SU-DHL-6 (cell line): ENCODE results near the gene TBC1D20.
"Not testable (repeated sequence)": the region's sequence is repeated elsewhere in the genome, so short reads cannot be mapped to it uniquely, and the experiment has no call there.

Experiments used
- H2AFZ ChIP-seq: fragments of 200-600 bp; sonication (generic); 2 replicates; pipeline ENCODE4 v1.6.1; 2014; ENCODE audit warnings: low read depth, mild to moderate bottlenecking, moderate library complexity, mixed read lengths, antibody characterized with exemption, low read length; ENCODE audit not compliant: severe bottlenecking
- H3F3A ChIP-seq: fragments of 200-600 bp; shearing (Covaris generic); 2 replicates; pipeline ENCODE4 v1.6.0; 2016; ENCODE audit warnings: antibody characterized with exemption, mild to moderate bottlenecking; ENCODE audit not compliant: insufficient read depth
- H3K27ac ChIP-seq: fragments of 200-600 bp; sonication (generic); 2 replicates; pipeline ENCODE4 v1.5.1; 2016; ENCODE audit warnings: low read depth, mild to moderate bottlenecking, low read length, moderate library complexity, mixed read lengths
- H3K27me3 ChIP-seq: fragments of 200-600 bp; sonication (generic), shearing (Covaris generic); 2 replicates; pipeline ENCODE4 v1.6.0; 2014; ENCODE audit warnings: mild to moderate bottlenecking, low read length
- H3K36me3 ChIP-seq: fragments of 200-600 bp; sonication (generic); 2 replicates; pipeline ENCODE4 v1.6.1; 2014; ENCODE audit warnings: mild to moderate bottlenecking, low read length, mixed read lengths
- H3K4me2 ChIP-seq: fragments of 300-600, 200-600 bp; shearing (Covaris generic), sonication (generic); 2 replicates; pipeline ENCODE4 v1.6.0; 2014; ENCODE audit warnings: low read length, low read depth, mild to moderate bottlenecking; ENCODE audit not compliant: poor library complexity, severe bottlenecking
- H3K4me3 ChIP-seq: fragments of 200-600 bp; sonication (generic); 2 replicates; pipeline ENCODE4 v1.5.1; 2014; ENCODE audit warnings: antibody characterized with exemption, low read length, mild to moderate bottlenecking, mixed read lengths; ENCODE audit not compliant: insufficient read depth, poor library complexity, severe bottlenecking
- H3K79me2 ChIP-seq: fragments of 200-600 bp; sonication (generic); 2 replicates; pipeline ENCODE4 v1.6.1; 2014; ENCODE audit warnings: mild to moderate bottlenecking, low read length, moderate library complexity; ENCODE audit not compliant: insufficient read depth
- H3K9ac ChIP-seq: fragments of 200-600 bp; sonication (generic); 2 replicates; pipeline ENCODE4 v1.7.0; 2014; ENCODE audit warnings: mild to moderate bottlenecking, low read length
- H3K9me2 ChIP-seq: fragments of 200-600 bp; sonication (generic); replicated peaks from 2 replicates; pipeline ENCODE4 v1.6.1; 2014; ENCODE audit warnings: low read length; ENCODE audit not compliant: insufficient read depth
- H3K9me3 ChIP-seq: fragments of 200-600 bp; sonication (generic); 2 replicates; pipeline ENCODE4 v1.6.1; 2014; ENCODE audit warnings: low read length, mixed read lengths; ENCODE audit not compliant: insufficient read depth
- H4K20me1 ChIP-seq: fragments of 200-600 bp; sonication (generic); 2 replicates; pipeline ENCODE4 v1.6.1; 2014; ENCODE audit warnings: low read depth, mild to moderate bottlenecking, antibody characterized with exemption, low read length, moderate library complexity, mixed read lengths
- EZH2phosphoT487 ChIP-seq: fragments of 200-600 bp; sonication (generic), shearing (Covaris generic); conservative IDR thresholded peaks from 2 replicates; pipeline ENCODE4 v1.6.1; 2018; ENCODE audit warnings: mild to moderate bottlenecking, antibody characterized with exemption, low read length, moderate library complexity, mixed read lengths
- TF ChIP-seq, protein P1 (sequence below): fragments of 200-600 bp; sonication (generic); IDR thresholded peaks from one replicate; pipeline ENCODE4 v1.5.1; 2017; ENCODE audit warnings: antibody characterized with exemption, mild to moderate bottlenecking, low read length, moderate library complexity; ENCODE audit not compliant: insufficient read depth, poor library complexity, severe bottlenecking

Gene TBC1D20

DNA sequence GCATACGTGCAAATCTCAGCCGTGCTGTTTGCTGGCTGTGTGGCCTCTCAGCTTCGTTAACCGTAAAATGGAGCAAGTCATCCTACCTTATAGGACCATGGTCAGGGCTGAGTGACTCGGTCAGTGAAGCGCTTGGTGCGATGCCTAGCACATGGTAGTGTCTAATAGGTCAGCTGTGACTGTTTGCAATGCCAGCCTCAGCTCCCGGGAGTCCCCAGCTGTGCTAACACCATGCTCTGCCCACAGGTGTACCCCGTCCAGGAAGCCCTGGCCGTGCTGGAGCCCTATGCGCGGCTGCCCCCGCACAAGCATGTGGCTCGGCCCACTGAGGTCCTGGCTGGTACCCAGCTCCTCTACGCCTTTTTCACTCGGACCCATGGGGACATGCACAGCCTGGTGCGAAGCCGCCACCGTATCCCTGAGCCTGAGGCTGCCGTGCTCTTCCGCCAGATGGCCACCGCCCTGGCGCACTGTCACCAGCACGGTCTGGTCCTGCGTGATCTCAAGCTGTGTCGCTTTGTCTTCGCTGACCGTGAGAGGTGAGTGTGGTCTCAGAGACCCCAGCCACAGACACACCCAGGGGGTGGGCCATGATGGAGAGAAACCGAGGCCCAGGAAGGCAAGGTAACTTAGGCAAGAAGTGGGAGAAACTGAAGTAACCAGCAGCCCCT is 71.2 kb downstream of the TBC1D20 start:
- Histone ChIP-seq H3K79me2 (no peaks in the 10 kb centered on the region), H3K36me3 (no peaks in the 10 kb centered on the region), H3K9me2 (no peaks in the 10 kb centered on the region), H3K4me2 (no peak overlapping the region), H3K27me3 (no peaks in the 10 kb centered on the region), H3K9me3 (no peaks in the 10 kb centered on the region), H3F3A (no peaks in the 10 kb centered on the region), H3K27ac (no peak overlapping the region), H4K20me1 (no peaks in the 10 kb centered on the region), H3K4me3 (no peak overlapping the region), H2AFZ (no peak overlapping the region), H3K9ac (no peak overlapping the region)
- TF ChIP-seq EZH2phosphoT487: no peak

DNA sequence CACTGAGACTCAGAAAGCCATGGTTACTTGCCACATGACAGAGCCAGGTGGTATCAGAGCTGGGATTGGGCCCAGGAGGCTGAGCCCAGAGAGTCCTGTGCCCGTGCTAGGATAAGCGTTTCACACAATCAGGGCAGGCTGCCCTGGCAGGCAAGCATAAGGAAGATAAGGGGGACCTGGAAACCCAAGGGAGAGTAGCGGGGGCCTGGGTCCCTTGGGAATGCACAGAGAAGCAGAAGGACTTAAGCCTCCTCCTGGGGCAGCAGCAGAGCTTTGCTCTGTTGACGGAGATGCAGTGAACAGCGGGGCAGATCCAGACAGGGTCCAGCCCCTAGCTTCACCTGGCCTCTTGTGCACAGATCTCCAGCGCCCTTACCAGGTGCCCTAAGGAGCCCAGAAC is 73.1 kb downstream of the TBC1D20 start:
- no peak overlapping the region for H3K9ac ChIP-seq
- H3K9me3 ChIP-seq: no peaks in the 10 kb centered on the region
- H3F3A ChIP-seq: no peaks in the 10 kb centered on the region
- H3K4me2 ChIP-seq: no peak overlapping the region
- TF ChIP-seq EZH2phosphoT487: no peak
- TF ChIP-seq, protein P1, sequence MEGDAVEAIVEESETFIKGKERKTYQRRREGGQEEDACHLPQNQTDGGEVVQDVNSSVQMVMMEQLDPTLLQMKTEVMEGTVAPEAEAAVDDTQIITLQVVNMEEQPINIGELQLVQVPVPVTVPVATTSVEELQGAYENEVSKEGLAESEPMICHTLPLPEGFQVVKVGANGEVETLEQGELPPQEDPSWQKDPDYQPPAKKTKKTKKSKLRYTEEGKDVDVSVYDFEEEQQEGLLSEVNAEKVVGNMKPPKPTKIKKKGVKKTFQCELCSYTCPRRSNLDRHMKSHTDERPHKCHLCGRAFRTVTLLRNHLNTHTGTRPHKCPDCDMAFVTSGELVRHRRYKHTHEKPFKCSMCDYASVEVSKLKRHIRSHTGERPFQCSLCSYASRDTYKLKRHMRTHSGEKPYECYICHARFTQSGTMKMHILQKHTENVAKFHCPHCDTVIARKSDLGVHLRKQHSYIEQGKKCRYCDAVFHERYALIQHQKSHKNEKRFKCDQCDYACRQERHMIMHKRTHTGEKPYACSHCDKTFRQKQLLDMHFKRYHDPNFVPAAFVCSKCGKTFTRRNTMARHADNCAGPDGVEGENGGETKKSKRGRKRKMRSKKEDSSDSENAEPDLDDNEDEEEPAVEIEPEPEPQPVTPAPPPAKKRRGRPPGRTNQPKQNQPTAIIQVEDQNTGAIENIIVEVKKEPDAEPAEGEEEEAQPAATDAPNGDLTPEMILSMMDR: no peak
- no peaks in the 10 kb centered on the region for H3K36me3 ChIP-seq
- H2AFZ ChIP-seq: no peak overlapping the region
- H4K20me1 ChIP-seq: no peaks in the 10 kb centered on the region
- H3K27me3 ChIP-seq: no peaks in the 10 kb centered on the region
- no peak overlapping the region for H3K4me3 ChIP-seq
- H3K9me2 ChIP-seq: no peaks in the 10 kb centered on the region
- H3K27ac ChIP-seq: no peak overlapping the region
- no peaks in the 10 kb centered on the region for H3K79me2 ChIP-seq

DNA sequence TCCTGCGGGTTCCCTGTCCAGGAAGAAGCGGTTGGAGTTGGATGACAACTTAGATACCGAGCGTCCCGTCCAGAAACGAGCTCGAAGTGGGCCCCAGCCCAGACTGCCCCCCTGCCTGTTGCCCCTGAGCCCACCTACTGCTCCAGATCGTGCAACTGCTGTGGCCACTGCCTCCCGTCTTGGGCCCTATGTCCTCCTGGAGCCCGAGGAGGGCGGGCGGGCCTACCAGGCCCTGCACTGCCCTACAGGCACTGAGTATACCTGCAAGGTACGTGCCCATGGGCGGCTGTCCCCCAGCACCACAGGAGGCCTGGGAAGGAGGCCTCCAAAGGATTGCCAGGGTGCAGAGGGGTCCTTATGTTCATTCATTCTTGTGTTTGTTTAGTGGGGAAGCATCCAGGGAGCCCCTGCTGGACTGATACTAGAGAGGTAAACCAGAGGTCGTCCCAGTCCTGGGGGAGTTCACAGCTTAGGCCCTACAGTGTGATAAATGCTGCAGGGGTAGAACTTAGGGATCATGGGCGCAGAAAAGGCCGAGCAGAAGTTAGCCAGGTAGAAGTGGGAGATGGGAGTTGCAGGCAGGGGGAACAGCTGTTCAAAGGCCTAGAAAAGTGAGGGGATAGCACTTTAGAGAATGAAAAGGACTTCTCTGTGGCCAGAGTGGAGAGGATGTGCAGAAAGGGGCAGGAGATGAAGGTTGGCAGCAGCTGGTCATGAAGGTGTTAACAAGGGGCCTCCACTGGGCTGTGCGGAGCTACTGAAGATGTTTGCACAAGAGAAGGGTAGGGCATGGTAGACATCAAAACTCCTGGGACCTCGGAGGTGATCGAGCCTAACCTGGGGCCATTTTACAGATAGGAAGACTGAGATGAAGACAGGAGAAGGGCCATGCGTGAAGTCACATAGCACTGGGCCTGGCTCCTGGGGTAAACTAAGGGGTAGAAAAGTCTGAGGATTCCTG is 74.0 kb downstream of the TBC1D20 start:
- Histone ChIP-seq H3K27me3 (no peaks in the 10 kb centered on the region), H4K20me1 (no peaks in the 10 kb centered on the region), H2AFZ (no peak overlapping the region), H3K9me3 (no peaks in the 10 kb centered on the region), H3K9ac (no peak overlapping the region), H3K4me2 (no peak overlapping the region), H3K36me3 (no peaks in the 10 kb centered on the region), H3F3A (no peaks in the 10 kb centered on the region), H3K4me3 (no peak overlapping the region), H3K27ac (no peak overlapping the region), H3K9me2 (no peaks in the 10 kb centered on the region), H3K79me2 (no peaks in the 10 kb centered on the region)
- no peak for TF ChIP-seq EZH2phosphoT487
- TF ChIP-seq, protein P1: no peak

DNA sequence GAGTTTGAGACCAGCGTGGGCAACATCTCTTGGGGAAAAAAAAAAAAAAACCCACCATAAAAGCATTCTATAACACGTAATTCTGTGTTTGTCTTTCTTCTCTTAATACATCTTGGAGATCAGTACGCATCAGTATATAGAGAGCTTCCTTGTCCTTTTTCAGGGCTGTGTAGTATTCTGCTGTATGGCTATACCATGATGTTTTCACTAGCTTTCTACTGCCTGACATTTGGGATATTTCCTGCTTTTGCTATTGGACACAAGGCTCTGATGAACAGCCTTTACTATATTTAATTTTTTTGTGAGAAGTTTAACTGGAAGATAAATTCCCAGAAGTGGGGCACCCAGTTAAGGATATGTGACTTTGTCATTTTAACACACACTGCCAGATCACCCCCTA is 74.8 kb downstream of the TBC1D20 start:
- TF ChIP-seq, protein P1: no peak
- no peak for TF ChIP-seq EZH2phosphoT487
- Histone ChIP-seq H3F3A (no peaks in the 10 kb centered on the region; the same call in 1 of the 2 replicates), H4K20me1 (no peaks in the 10 kb centered on the region), H2AFZ (no peak overlapping the region), H3K27me3 (no peaks in the 10 kb centered on the region), H3K4me3 (no peak overlapping the region), H3K4me2 (no peak overlapping the region), H3K9me2 (no peaks in the 10 kb centered on the region), H3K79me2 (no peaks in the 10 kb centered on the region), H3K9me3 (no peaks in the 10 kb centered on the region), H3K9ac (no peak overlapping the region), H3K36me3 (no peaks in the 10 kb centered on the region), H3K27ac (no peak overlapping the region)

DNA sequence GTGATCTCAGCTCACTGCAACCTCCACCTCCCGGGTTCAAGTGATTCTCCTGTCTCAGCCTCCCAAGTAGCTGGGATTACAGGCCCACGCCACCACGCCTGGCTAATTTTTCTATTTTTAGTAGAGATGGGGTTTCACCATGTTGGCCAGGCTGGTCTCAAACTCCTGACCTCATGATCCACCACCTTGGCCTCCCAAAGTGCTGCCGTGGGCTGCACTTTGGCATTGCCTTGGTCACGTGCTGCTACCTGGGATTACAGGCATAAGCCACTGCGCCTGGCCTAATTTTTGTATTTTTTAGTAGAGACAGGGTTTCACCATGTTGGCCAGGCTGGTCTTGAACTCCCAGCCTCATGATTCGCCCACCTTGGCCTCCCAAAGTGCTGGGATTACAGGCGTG is 75.7 kb downstream of the TBC1D20 start:
- H3K79me2 ChIP-seq, H3K4me3 ChIP-seq, H3K9me3 ChIP-seq, H3K36me3 ChIP-seq, H4K20me1 ChIP-seq, H3K9me2 ChIP-seq, H3F3A ChIP-seq, H2AFZ ChIP-seq, H3K27me3 ChIP-seq, H3K9ac ChIP-seq, H3K27ac ChIP-seq, H3K4me2 ChIP-seq: not testable (repeated sequence)
